ENCODE data around the gene NUP54. TPM values are rescaled to one million over a fixed set of nuclear protein-coding genes. Genes with fewer than 3 reads are reported as not detected.

NUP54 gene
- total RNA-seq, 4 donors from 2014 or later, result 32.2 to 58.0 (median 40.8) TPM

GRCh38 chr4:76108467-76109181, 39.6 kb downstream of the NUP54 start:
- no peak overlapping the region for H3K4me3 ChIP-seq
- H3K27ac ChIP-seq, result no peak overlapping the region
- H3K4me1 ChIP-seq, result no peaks in the 10 kb centered on the region
- no peaks in the 10 kb centered on the region for H3K27me3 ChIP-seq
- WGBS, 2 donors (ENCODE audit: low coverage in 1 of 2), result 56 to 64% methylated on average over 5 of the region's 5 CpGs
- no peak for TF ChIP-seq EP300 (IDR thresholded peaks at IDR 0.05)
- TF ChIP-seq CTCF (IDR thresholded peaks at IDR 0.05), result no peak
- no peak for TF ChIP-seq POLR2A (IDR thresholded peaks at IDR 0.05)
- no peak for TF ChIP-seq POLR2AphosphoS5 (IDR thresholded peaks at IDR 0.05)
- peaks cover 0 to 12% of the 10 kb centered on the region in 2 donors for H3K36me3 ChIP-seq
- ATAC-seq, result no peak
- H3K9me3 ChIP-seq, result no peaks in the 10 kb centered on the region

GRCh38 chr4:76106442-76106841, 41.8 kb downstream of the NUP54 start:
- WGBS, 2 donors (ENCODE audit: low coverage in 1 of 2), result 66 to 81% methylated on average over 3 to 4 of the region's 4 CpGs

GRCh38 chr4:76105652-76106051, 42.5 kb downstream of the NUP54 start:
- WGBS, 2 donors (ENCODE audit: low coverage in 1 of 2), result 41 to 65% methylated on average over 2 to 3 of the region's 3 CpGs
- no peak for ATAC-seq
- no peaks in the 10 kb centered on the region for H3K27me3 ChIP-seq
- no peaks in the 10 kb centered on the region for H3K36me3 ChIP-seq
- TF ChIP-seq POLR2A (IDR thresholded peaks at IDR 0.05), result no peak
- no peak for TF ChIP-seq EP300 (IDR thresholded peaks at IDR 0.05)
- no peak for TF ChIP-seq CTCF (IDR thresholded peaks at IDR 0.05)
- TF ChIP-seq POLR2AphosphoS5 (IDR thresholded peaks at IDR 0.05), result no peak
- H3K27ac ChIP-seq, result no peak overlapping the region
- H3K4me1 ChIP-seq, result no peaks in the 10 kb centered on the region
- no peak overlapping the region for H3K4me3 ChIP-seq
- H3K9me3 ChIP-seq, result no peaks in the 10 kb centered on the region

More at GRCh38 chr4:76106442-76106841, 41.8 kb downstream of the NUP54 start:
- H3K27me3 ChIP-seq, result no peaks in the 10 kb centered on the region
- no peak overlapping the region for H3K4me3 ChIP-seq
- no peaks in the 10 kb centered on the region for H3K4me1 ChIP-seq
- no peak overlapping the region for H3K27ac ChIP-seq
- TF ChIP-seq POLR2A (IDR thresholded peaks at IDR 0.05), result no peak
- TF ChIP-seq EP300 (IDR thresholded peaks at IDR 0.05), result no peak
- no peak for TF ChIP-seq POLR2AphosphoS5 (IDR thresholded peaks at IDR 0.05)
- TF ChIP-seq CTCF (IDR thresholded peaks at IDR 0.05), result no peak
- no peak for ATAC-seq
- no peaks in the 10 kb centered on the region for H3K36me3 ChIP-seq
- H3K9me3 ChIP-seq, result no peaks in the 10 kb centered on the region

- no peak overlapping the region for H3K4me3 ChIP-seq
- no peaks in the 10 kb centered on the region for H3K27me3 ChIP-seq
- H3K27ac ChIP-seq, result no peak overlapping the region
- H3K4me1 ChIP-seq, result no peaks in the 10 kb centered on the region
- 80 to 96% methylated on average over 1 to 3 of the region's 3 CpGs for WGBS, 2 donors (ENCODE audit: low coverage in 1 of 2)
- TF ChIP-seq EP300 (IDR thresholded peaks at IDR 0.05) (no peak), POLR2AphosphoS5 (IDR thresholded peaks at IDR 0.05) (no peak), CTCF (IDR thresholded peaks at IDR 0.05) (no peak), POLR2A (IDR thresholded peaks at IDR 0.05) (no peak)
- no peak for ATAC-seq
- H3K36me3 ChIP-seq, result no peaks in the 10 kb centered on the region
- no peaks in the 10 kb centered on the region for H3K9me3 ChIP-seq
Measured at GRCh38 chr4:76096076-76096475, 52.1 kb downstream of the NUP54 start.

- Histone ChIP-seq H3K4me3 (no peak overlapping the region), H3K27ac (no peak overlapping the region), H3K36me3 (no peaks in the 10 kb centered on the region), H3K27me3 (no peaks in the 10 kb centered on the region), H3K4me1 (no peaks in the 10 kb centered on the region), H3K9me3 (no peaks in the 10 kb centered on the region)
- TF ChIP-seq CTCF (IDR thresholded peaks at IDR 0.05), result no peak
- ATAC-seq, result no peak
Measured at GRCh38 chr4:76095568-76095967, 52.6 kb downstream of the NUP54 start.

Data from gastroesophageal sphincter (tissue), 4 donors.